GM12878 (cell line): ENCODE measurements around the gene ECSIT. TPM values are rescaled to one million over a fixed set of nuclear protein-coding genes. Genes with fewer than 3 reads are reported as not detected.
A peak's percentile ranks its signal among the peaks of the same experiment; 100 is the strongest.

Source experiments
- CBFB ChIP-seq: IDR thresholded peaks from 2 replicates; pipeline ENCODE4 v1.6.1; 2016; ENCODE audit warnings: antibody characterized with exemption, low read depth
- CREM ChIP-seq: IDR thresholded peaks from 2 replicates; pipeline ENCODE4 v1.6.1; 2014; ENCODE audit warnings: antibody characterized with exemption, low read depth
- FOXM1 ChIP-seq: IDR thresholded peaks from 2 replicates; pipeline ENCODE4 v1.6.1; 2012; ENCODE audit warnings: low read depth, mild to moderate bottlenecking, inconsistent platforms, low read length, moderate library complexity
- GATAD2B ChIP-seq: fragments of 450-650 bp; conservative IDR thresholded peaks from 2 replicates; pipeline ENCODE4 v1.6.1; 2017; ENCODE audit warnings: low read depth, mild to moderate bottlenecking, moderate library complexity
- IKZF2 ChIP-seq, 2 experiments: fragments of 450-650 bp; IDR thresholded peaks; 2 replicates each; pipeline ENCODE4 v1.6.1; 2017; ENCODE audit warnings: mild to moderate bottlenecking in 2 of 2, moderate library complexity in 2 of 2
- MYC ChIP-seq: IDR thresholded peaks from 2 replicates; pipeline ENCODE4 v1.6.1; 2011; ENCODE audit warnings: mild to moderate bottlenecking, low read length, moderate library complexity, inconsistent platforms; ENCODE audit not compliant: insufficient read depth, insufficient replicate concordance, insufficient read length, severe bottlenecking
- NR2F1 ChIP-seq: fragments of 450-650 bp; conservative IDR thresholded peaks from 2 replicates; pipeline ENCODE4 v1.6.1; 2017; ENCODE audit warnings: mild to moderate bottlenecking
- POLR2AphosphoS5 ChIP-seq: IDR thresholded peaks from 2 replicates; pipeline ENCODE4 v1.6.1; 2011; ENCODE audit warnings: mild to moderate bottlenecking, low read length, inconsistent platforms
- RFX5 ChIP-seq: IDR thresholded peaks from 2 replicates; pipeline ENCODE4 v1.6.1; 2011; ENCODE audit warnings: low read depth, low read length, improper control_type of control experiment
- SPI1 ChIP-seq: IDR thresholded peaks from 2 replicates; pipeline ENCODE4 v1.6.1; 2011; ENCODE audit warnings: low read depth, mild to moderate bottlenecking, low read length, moderate library complexity, borderline replicate concordance; ENCODE audit not compliant: insufficient read depth
- TAF1 ChIP-seq: IDR thresholded peaks from 2 replicates; pipeline ENCODE4 v1.6.1; 2011; ENCODE audit warnings: mild to moderate bottlenecking, low read depth, low read length, borderline replicate concordance
- YY1 ChIP-seq: IDR thresholded peaks from 2 replicates; pipeline ENCODE4 v1.6.1; 2011; ENCODE audit warnings: low read depth, mild to moderate bottlenecking, low read length
- ZSCAN29 ChIP-seq: fragments of 450-650 bp; IDR thresholded peaks from 2 replicates; pipeline ENCODE4 v1.6.1; 2017; ENCODE audit warnings: mild to moderate bottlenecking, moderate library complexity
- ZZZ3 ChIP-seq: IDR thresholded peaks from 2 replicates; pipeline ENCODE4 v1.6.1; 2011; ENCODE audit warnings: low read depth; ENCODE audit not compliant: control insufficient read depth, insufficient read length
- polyA plus RNA-seq, 11 experiments: library from polyadenylated mRNA; depleted of rRNA in 4 of 11; unstranded in 6 of 11; stranded (reverse) in 5 of 11; fragments of >200 nt; fragmentation: Nextera tagmentation in 4 of 11; fragmentation: Illumina TruSeq in 1 of 11; extraction: Ambion mirVana in 4 of 11; extraction: Trizol in 1 of 11; gene quantifications; 1 replicate in 1 of 11; 2 replicates in 10 of 11; pipeline versions ENCODE4 v1.2.1 to v1.2.3, GENCODE V29; 2011 to 2016; ENCODE audit warnings: inconsistent platforms in 2 of 11, missing spikeins in 2 of 11, low read depth in 1 of 11
- total RNA-seq, 4 experiments: library from RNA; depleted of rRNA in 3 of 4; stranded (reverse); fragments of >200 nt in 3 of 4; fragmentation: Illumina TruSeq in 1 of 4; extraction: Trizol in 1 of 4; gene quantifications; 2 replicates each; pipeline versions ENCODE4 v1.2.1 to v1.2.3, GENCODE V29; 2013 to 2021
- TF ChIP-seq, protein P1 (sequence below): IDR thresholded peaks from 2 replicates; pipeline ENCODE4 v1.6.1; 2012; ENCODE audit warnings: improper control_type of control experiment, low read depth, low read length; ENCODE audit not compliant: insufficient replicate concordance
- TF ChIP-seq, protein P2 (sequence below): fragments of 450-650 bp; IDR thresholded peaks from 2 replicates; pipeline ENCODE4 v1.6.1; 2017; ENCODE audit warnings: mild to moderate bottlenecking, moderate library complexity
- TF ChIP-seq, protein P3 (sequence below): IDR thresholded peaks from 2 replicates; pipeline ENCODE4 v1.6.1; 2011; ENCODE audit warnings: borderline replicate concordance, low read depth, mild to moderate bottlenecking, moderate library complexity, low read length; ENCODE audit not compliant: insufficient read depth, poor library complexity, severe bottlenecking
- TF ChIP-seq, protein P4 (sequence below): fragments of 450-650 bp; IDR thresholded peaks from 2 replicates; pipeline ENCODE4 v1.6.1; 2017; ENCODE audit warnings: mild to moderate bottlenecking, low read depth, inconsistent platforms; ENCODE audit not compliant: poor library complexity, severe bottlenecking

ECSIT gene
- total and polyA plus RNA-seq, 10 of the 15 experiments (the other 5 are each of a cell fraction or from before 2014, with no cell fraction given), result 1.0 to 59.6 (median 41.3) TPM

DNA sequence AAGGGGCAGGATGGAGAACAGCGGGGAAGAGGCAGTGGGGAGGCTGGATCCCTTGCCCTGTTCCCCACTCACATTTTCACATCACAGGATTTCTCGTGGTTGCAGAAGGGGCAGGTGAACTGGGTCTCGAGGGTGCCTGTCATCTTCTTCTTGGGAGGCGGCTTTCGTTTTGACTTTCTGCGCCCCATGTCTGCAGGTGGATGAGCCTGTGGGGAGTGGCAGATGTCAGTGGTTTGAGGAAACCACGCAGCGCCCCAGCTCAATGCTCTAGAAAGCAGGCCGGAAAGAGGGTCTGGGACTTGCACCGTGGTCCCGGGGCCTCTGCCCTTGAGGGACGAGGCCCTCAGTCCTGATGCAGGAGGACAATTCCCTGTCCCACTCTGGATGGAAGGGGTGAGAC lies 25.2 kb upstream of the ECSIT start (continued):
- TF ChIP-seq, protein P1, sequence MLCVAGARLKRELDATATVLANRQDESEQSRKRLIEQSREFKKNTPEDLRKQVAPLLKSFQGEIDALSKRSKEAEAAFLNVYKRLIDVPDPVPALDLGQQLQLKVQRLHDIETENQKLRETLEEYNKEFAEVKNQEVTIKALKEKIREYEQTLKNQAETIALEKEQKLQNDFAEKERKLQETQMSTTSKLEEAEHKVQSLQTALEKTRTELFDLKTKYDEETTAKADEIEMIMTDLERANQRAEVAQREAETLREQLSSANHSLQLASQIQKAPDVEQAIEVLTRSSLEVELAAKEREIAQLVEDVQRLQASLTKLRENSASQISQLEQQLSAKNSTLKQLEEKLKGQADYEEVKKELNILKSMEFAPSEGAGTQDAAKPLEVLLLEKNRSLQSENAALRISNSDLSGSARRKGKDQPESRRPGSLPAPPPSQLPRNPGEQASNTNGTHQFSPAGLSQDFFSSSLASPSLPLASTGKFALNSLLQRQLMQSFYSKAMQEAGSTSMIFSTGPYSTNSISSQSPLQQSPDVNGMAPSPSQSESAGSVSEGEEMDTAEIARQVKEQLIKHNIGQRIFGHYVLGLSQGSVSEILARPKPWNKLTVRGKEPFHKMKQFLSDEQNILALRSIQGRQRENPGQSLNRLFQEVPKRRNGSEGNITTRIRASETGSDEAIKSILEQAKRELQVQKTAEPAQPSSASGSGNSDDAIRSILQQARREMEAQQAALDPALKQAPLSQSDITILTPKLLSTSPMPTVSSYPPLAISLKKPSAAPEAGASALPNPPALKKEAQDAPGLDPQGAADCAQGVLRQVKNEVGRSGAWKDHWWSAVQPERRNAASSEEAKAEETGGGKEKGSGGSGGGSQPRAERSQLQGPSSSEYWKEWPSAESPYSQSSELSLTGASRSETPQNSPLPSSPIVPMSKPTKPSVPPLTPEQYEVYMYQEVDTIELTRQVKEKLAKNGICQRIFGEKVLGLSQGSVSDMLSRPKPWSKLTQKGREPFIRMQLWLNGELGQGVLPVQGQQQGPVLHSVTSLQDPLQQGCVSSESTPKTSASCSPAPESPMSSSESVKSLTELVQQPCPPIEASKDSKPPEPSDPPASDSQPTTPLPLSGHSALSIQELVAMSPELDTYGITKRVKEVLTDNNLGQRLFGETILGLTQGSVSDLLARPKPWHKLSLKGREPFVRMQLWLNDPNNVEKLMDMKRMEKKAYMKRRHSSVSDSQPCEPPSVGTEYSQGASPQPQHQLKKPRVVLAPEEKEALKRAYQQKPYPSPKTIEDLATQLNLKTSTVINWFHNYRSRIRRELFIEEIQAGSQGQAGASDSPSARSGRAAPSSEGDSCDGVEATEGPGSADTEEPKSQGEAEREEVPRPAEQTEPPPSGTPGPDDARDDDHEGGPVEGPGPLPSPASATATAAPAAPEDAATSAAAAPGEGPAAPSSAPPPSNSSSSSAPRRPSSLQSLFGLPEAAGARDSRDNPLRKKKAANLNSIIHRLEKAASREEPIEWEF, result no peak
- no peak for TF ChIP-seq TAF1
- TF ChIP-seq MYC, result no peak
- peak; percentile 74 to 78; a peak in 3 of 4 replicates for TF ChIP-seq IKZF2 (IDR thresholded peaks at IDR 0.05)
- peak; percentile 51; the same call in 1 of the 2 replicates for TF ChIP-seq FOXM1
- TF ChIP-seq CBFB, result peak; percentile 69; the same call in 1 of the 2 replicates
- peak; percentile 37; the same call in 1 of the 2 replicates for TF ChIP-seq NR2F1
- TF ChIP-seq GATAD2B, result peak; percentile 55; the same call in 1 of the 2 replicates
- TF ChIP-seq RFX5, result no peak
- peak; percentile 38; the same call in 1 of the 2 replicates for TF ChIP-seq YY1
- no peak for TF ChIP-seq POLR2AphosphoS5
- no peak for TF ChIP-seq ZZZ3
- TF ChIP-seq, protein P2, sequence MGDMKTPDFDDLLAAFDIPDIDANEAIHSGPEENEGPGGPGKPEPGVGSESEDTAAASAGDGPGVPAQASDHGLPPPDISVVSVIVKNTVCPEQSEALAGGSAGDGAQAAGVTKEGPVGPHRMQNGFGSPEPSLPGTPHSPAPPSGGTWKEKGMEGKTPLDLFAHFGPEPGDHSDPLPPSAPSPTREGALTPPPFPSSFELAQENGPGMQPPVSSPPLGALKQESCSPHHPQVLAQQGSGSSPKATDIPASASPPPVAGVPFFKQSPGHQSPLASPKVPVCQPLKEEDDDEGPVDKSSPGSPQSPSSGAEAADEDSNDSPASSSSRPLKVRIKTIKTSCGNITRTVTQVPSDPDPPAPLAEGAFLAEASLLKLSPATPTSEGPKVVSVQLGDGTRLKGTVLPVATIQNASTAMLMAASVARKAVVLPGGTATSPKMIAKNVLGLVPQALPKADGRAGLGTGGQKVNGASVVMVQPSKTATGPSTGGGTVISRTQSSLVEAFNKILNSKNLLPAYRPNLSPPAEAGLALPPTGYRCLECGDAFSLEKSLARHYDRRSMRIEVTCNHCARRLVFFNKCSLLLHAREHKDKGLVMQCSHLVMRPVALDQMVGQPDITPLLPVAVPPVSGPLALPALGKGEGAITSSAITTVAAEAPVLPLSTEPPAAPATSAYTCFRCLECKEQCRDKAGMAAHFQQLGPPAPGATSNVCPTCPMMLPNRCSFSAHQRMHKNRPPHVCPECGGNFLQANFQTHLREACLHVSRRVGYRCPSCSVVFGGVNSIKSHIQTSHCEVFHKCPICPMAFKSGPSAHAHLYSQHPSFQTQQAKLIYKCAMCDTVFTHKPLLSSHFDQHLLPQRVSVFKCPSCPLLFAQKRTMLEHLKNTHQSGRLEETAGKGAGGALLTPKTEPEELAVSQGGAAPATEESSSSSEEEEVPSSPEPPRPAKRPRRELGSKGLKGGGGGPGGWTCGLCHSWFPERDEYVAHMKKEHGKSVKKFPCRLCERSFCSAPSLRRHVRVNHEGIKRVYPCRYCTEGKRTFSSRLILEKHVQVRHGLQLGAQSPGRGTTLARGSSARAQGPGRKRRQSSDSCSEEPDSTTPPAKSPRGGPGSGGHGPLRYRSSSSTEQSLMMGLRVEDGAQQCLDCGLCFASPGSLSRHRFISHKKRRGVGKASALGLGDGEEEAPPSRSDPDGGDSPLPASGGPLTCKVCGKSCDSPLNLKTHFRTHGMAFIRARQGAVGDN, result 0 out of 2 replicates have a peak, but pooled peaks have one; percentile 33
- TF ChIP-seq, protein P3, sequence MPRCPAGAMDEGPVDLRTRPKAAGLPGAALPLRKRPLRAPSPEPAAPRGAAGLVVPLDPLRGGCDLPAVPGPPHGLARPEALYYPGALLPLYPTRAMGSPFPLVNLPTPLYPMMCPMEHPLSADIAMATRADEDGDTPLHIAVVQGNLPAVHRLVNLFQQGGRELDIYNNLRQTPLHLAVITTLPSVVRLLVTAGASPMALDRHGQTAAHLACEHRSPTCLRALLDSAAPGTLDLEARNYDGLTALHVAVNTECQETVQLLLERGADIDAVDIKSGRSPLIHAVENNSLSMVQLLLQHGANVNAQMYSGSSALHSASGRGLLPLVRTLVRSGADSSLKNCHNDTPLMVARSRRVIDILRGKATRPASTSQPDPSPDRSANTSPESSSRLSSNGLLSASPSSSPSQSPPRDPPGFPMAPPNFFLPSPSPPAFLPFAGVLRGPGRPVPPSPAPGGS, result no peak
- TF ChIP-seq, protein P4, sequence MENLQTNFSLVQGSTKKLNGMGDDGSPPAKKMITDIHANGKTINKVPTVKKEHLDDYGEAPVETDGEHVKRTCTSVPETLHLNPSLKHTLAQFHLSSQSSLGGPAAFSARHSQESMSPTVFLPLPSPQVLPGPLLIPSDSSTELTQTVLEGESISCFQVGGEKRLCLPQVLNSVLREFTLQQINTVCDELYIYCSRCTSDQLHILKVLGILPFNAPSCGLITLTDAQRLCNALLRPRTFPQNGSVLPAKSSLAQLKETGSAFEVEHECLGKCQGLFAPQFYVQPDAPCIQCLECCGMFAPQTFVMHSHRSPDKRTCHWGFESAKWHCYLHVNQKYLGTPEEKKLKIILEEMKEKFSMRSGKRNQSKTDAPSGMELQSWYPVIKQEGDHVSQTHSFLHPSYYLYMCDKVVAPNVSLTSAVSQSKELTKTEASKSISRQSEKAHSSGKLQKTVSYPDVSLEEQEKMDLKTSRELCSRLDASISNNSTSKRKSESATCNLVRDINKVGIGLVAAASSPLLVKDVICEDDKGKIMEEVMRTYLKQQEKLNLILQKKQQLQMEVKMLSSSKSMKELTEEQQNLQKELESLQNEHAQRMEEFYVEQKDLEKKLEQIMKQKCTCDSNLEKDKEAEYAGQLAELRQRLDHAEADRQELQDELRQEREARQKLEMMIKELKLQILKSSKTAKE, result peak; percentile 53
- TF ChIP-seq CREM, result peak; percentile 63
- TF ChIP-seq SPI1, result no peak
- TF ChIP-seq ZSCAN29, result no peak
